Lung (tissue), 12 donors: Measurements from ENCODE around the gene ZHX3. TPM values are rescaled to one million over a fixed set of nuclear protein-coding genes. Genes with fewer than 3 reads are reported as not detected.

ENCODE experiments used
- ATAC-seq: fragments of 200-7000 bp; cut with Tn5 transposase; one replicate; pipeline ENCODE4 v1.9.1; 2020; ENCODE audit warnings: moderate number of reproducible peaks; ENCODE audit not compliant: insufficient read depth, low FRiP score
- DNase-seq, 3 donors: peaks; one replicate each; pipeline ENCODE4 v3.0.0-alpha.2; 2013 to 2017
- H3K27ac ChIP-seq, 2 donors: one replicate each; pipeline ENCODE4 v1.5.1; 2013; ENCODE audit warnings: mild to moderate bottlenecking in 2 of 2, moderate library complexity in 2 of 2, control low read depth in 1 of 2, inconsistent platforms in 1 of 2, low read depth in 1 of 2, low read length in 1 of 2
- H3K27me3 ChIP-seq, 3 donors: one replicate each; pipeline ENCODE4 v1.5.1; 2013; ENCODE audit warnings: low read length in 2 of 3; ENCODE audit not compliant: control insufficient read depth in 3 of 3, insufficient read depth in 3 of 3
- H3K36me3 ChIP-seq, 4 donors: one replicate each; pipeline ENCODE4 v1.5.1; 2013; ENCODE audit warnings: low read length in 4 of 4, mild to moderate bottlenecking in 1 of 4, moderate library complexity in 1 of 4; ENCODE audit not compliant: control insufficient read depth in 4 of 4, insufficient read depth in 4 of 4
- H3K4me1 ChIP-seq, 5 donors: one replicate each; pipeline ENCODE4 v1.5.1; 2013; ENCODE audit warnings: low read length in 5 of 5, mild to moderate bottlenecking in 2 of 5, moderate library complexity in 1 of 5; ENCODE audit not compliant: control insufficient read depth in 5 of 5, insufficient read depth in 5 of 5
- H3K4me3 ChIP-seq: one replicate; pipeline ENCODE4 v1.5.1; 2013; ENCODE audit warnings: mild to moderate bottlenecking, control low read depth, moderate library complexity
- H3K9ac ChIP-seq, 2 donors: one replicate each; pipeline ENCODE4 v1.5.1; 2013; ENCODE audit warnings: low read length in 2 of 2, control low read depth in 1 of 2; ENCODE audit not compliant: insufficient read depth in 1 of 2
- H3K9me3 ChIP-seq, 4 donors: one replicate each; pipeline ENCODE4 v1.5.1; 2013; ENCODE audit warnings: low read length in 3 of 4, mild to moderate bottlenecking in 1 of 4, moderate library complexity in 1 of 4; ENCODE audit not compliant: control insufficient read depth in 4 of 4, insufficient read depth in 3 of 4
- WGBS, 2 donors: extraction: QIAGEN DNeasy Blood & Tissue Kit; methylation state at CpG; one replicate each; pipeline ENCODE4 v1.1.7; 2013; 5-methylcytosine and 5-hydroxymethylcytosine counted together
- polyA plus RNA-seq, 2 donors: library from polyadenylated mRNA; stranded (reverse); fragments of 200-250 nt; gene quantifications; one replicate each; pipeline ENCODE4 v1.2.1, GENCODE V29; 2013
- total RNA-seq, 2 donors: library from RNA; depleted of rRNA in 1 of 2; stranded (reverse); fragments of >200 nt in 1 of 2; gene quantifications; one replicate each; pipeline ENCODE4 v1.2.1, GENCODE V29; 2014 to 2021
- TF ChIP-seq, protein P1 (sequence below): IDR thresholded peaks from 2 replicates; pipeline ENCODE4 v1.5.1; 2012; ENCODE audit warnings: mild to moderate bottlenecking; ENCODE audit errors: control extremely low read depth, extremely low read depth
- donor health status: control.
- donor health status: control.
- donor health status: Bipolar disorder and iron deficiency.
- donor health status: healthy.
- donor health status: DM: yes; HTN: yes; CAD: no.

ZHX3 gene
- total and polyA plus RNA-seq, 4 donors, result 8.3 to 48.2 (median 18.0) TPM

DNA sequence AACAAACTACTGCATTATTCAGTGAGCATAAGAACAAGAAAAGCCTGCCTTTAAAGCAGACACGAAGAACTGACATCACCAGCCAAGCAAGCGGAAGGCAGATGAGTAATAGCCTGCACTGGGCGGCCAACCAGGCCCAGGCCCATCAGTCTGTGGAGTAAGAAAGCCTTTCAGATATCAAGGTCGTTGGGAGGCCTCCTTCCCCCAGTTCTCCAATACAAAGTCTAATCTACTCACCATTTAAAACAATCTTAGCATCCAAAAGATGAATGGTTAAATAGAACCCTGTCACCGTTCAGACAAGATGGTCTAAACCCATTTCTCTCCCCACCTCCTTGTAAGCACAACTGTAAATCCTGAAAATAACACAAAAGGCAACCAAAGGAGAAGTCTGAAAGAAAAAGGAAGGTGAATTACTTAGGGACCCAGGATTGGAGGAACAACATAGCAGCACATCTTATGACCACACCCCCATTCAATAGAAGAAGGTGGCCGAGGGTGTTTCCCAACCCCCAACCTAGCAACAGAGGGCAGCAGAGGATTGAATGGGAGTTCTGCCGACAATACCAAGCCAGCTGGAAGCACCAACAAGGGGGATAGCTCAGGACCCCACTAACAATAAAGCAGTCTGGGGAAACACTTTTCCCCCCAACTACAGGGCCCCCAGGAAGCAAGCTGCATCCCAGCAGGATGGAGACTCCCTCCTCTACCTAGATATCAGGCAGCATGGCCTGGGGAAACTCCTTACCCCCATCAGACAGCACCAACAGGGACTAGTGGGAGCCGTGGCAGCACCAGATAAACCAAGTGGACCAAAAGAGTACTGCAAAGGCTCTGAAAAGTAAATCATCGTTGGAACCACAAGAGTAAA lies 67.9 kb downstream of the ZHX3 start:
- DNase-seq (peak; percentile 29 to 58 (median 57)), ATAC-seq (no peak)
- H3K9me3 ChIP-seq, result no peaks in the 10 kb centered on the region
- H3K9ac ChIP-seq, result no peak overlapping the region
- H3K27me3 ChIP-seq, result no peaks in the 10 kb centered on the region
- TF ChIP-seq, protein P1, sequence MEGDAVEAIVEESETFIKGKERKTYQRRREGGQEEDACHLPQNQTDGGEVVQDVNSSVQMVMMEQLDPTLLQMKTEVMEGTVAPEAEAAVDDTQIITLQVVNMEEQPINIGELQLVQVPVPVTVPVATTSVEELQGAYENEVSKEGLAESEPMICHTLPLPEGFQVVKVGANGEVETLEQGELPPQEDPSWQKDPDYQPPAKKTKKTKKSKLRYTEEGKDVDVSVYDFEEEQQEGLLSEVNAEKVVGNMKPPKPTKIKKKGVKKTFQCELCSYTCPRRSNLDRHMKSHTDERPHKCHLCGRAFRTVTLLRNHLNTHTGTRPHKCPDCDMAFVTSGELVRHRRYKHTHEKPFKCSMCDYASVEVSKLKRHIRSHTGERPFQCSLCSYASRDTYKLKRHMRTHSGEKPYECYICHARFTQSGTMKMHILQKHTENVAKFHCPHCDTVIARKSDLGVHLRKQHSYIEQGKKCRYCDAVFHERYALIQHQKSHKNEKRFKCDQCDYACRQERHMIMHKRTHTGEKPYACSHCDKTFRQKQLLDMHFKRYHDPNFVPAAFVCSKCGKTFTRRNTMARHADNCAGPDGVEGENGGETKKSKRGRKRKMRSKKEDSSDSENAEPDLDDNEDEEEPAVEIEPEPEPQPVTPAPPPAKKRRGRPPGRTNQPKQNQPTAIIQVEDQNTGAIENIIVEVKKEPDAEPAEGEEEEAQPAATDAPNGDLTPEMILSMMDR, result no peak
- peak overlapping the region; percentile 76 to 78 for H3K27ac ChIP-seq
- H3K4me1 ChIP-seq, result peaks cover 0 to 34% (median 19%) of the 10 kb centered on the region in 5 donors
- WGBS, 2 donors, result 48 to 60% methylated on average over 9 of the region's 9 CpGs
- no peak overlapping the region for H3K4me3 ChIP-seq
- H3K36me3 ChIP-seq, result peaks cover 0 to 2% (median 0%) of the 10 kb centered on the region in 4 donors

DNA sequence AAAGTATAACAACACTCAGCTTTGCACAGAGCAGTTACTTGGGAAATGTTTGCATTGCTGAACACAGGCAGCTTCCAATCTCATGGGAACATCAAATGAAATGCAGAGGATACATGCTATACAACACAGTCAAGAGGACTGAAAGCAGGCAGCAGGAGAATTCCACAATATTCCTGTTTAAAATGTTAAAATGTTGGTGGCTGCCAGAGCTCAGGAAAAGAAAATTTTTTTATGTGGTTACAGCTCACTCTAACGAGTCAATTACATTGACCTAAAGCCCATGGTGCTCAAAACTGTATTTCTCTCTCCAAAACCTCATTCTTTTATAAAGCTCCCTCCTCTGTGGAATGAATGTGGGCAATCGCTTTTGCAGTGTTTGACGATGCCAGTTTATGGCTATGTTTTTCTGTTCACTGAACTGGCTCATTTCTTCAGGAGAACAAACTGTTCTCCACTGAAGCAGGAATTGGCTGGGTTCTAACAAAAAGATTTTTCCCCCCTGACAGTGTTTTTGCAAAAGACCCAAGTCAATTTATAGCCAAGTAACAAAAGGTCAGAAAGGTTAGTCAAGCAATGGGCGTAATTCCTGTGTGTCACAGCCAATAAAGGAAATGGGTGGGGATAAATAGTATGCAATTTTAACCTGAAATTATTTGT lies 69.0 kb downstream of the ZHX3 start:
- peaks cover 0 to 38% (median 20%) of the 10 kb centered on the region in 5 donors for H3K4me1 ChIP-seq
- WGBS, 2 donors, result 49 to 72% methylated on average over 4 of the region's 4 CpGs
- peak overlapping the region in 1 of 2 donors; percentile 40 for H3K9ac ChIP-seq

DNA sequence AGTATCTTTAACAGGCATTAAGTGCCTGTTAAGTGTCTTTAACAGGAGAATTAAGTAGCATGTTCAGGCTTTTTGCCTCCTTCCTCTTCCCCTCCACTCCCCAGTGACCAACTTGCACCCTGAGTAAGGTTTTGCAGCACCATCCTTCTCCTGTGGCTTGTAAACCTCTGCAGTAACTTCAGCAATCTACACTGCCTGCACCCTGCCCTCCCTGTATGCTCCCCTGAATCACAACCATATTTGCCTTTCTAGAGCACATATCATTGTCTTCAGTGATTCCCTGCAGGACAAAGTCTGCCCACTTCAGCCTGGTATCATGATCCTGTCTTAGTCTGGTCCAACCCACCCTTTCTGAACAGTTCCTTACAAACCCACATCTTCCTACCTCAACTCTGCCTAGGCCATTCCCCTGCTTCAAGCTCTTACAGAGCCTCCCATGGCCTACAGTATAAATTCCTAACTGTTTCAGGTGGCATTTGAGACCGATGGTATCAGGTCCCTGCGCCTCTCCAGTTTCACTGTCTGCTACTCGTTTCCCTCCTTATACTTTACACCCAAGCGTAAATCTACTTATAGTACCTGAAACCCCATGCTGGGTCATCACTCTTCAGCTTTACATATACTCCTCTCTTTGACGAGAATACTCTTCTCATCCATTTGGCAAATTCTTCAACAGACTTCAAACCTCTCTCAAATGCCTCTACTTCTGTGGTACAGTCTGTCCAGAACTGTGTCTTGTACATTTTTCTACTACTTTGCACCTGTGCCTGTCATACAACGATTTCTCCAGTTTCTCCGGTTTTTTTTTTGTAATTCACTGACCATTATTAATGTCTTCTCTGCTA lies 69.8 kb downstream of the ZHX3 start:
- Histone ChIP-seq H3K9me3 (no peaks in the 10 kb centered on the region), H3K4me1 (peaks cover 0 to 38% (median 20%) of the 10 kb centered on the region in 5 donors), H3K4me3 (no peak overlapping the region), H3K27ac (peak overlapping the region; percentile 89 to 92), H3K9ac (peak overlapping the region in 1 of 2 donors; percentile 40), H3K27me3 (no peaks in the 10 kb centered on the region), H3K36me3 (peaks cover 0 to 2% (median 0%) of the 10 kb centered on the region in 4 donors)
- TF ChIP-seq, protein P1, result no peak
- WGBS, 2 donors, result 78 to 91% methylated on average over 7 of the region's 7 CpGs
- DNase-seq (no peak), ATAC-seq (no peak)

More for the DNA sequence above, 69.0 kb downstream of the ZHX3 start:
- no peaks in the 10 kb centered on the region for H3K9me3 ChIP-seq
- H3K36me3 ChIP-seq, result no peaks in the 10 kb centered on the region
- H3K4me3 ChIP-seq, result no peak overlapping the region
- DNase-seq (peak in 2 of 3 donors; percentile 32 to 41), ATAC-seq (no peak)
- TF ChIP-seq, protein P1, result no peak
- H3K27me3 ChIP-seq, result no peaks in the 10 kb centered on the region
- H3K27ac ChIP-seq, result peak overlapping the region; percentile 89 to 92
